GM18867 (cell line): Measurements from ENCODE around the gene HNF1A.
"Not testable (repeated sequence)": the region's sequence is repeated elsewhere in the genome, so short reads cannot be mapped to it uniquely, and the experiment has no call there.

Experiments
- ATAC-seq: cut with Tn5 transposase; IDR thresholded peaks from one replicate; pipeline ENCODE4 v1.9.1; 2021; ENCODE audit warnings: mild to moderate bottlenecking, moderate library complexity; ENCODE audit not compliant: unreplicated experiment

The HNF1A gene, protein sequence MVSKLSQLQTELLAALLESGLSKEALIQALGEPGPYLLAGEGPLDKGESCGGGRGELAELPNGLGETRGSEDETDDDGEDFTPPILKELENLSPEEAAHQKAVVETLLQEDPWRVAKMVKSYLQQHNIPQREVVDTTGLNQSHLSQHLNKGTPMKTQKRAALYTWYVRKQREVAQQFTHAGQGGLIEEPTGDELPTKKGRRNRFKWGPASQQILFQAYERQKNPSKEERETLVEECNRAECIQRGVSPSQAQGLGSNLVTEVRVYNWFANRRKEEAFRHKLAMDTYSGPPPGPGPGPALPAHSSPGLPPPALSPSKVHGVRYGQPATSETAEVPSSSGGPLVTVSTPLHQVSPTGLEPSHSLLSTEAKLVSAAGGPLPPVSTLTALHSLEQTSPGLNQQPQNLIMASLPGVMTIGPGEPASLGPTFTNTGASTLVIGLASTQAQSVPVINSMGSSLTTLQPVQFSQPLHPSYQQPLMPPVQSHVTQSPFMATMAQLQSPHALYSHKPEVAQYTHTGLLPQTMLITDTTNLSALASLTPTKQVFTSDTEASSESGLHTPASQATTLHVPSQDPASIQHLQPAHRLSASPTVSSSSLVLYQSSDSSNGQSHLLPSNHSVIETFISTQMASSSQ

GRCh38 chr12:120978296-120979219 lies at the start of gene HNF1A:
TSS of gene HNF1A (plus strand) at chr12:120978543. CDS start at chr12:120978769, 226 bp downstream.
- ATAC-seq: no peak

DNA sequence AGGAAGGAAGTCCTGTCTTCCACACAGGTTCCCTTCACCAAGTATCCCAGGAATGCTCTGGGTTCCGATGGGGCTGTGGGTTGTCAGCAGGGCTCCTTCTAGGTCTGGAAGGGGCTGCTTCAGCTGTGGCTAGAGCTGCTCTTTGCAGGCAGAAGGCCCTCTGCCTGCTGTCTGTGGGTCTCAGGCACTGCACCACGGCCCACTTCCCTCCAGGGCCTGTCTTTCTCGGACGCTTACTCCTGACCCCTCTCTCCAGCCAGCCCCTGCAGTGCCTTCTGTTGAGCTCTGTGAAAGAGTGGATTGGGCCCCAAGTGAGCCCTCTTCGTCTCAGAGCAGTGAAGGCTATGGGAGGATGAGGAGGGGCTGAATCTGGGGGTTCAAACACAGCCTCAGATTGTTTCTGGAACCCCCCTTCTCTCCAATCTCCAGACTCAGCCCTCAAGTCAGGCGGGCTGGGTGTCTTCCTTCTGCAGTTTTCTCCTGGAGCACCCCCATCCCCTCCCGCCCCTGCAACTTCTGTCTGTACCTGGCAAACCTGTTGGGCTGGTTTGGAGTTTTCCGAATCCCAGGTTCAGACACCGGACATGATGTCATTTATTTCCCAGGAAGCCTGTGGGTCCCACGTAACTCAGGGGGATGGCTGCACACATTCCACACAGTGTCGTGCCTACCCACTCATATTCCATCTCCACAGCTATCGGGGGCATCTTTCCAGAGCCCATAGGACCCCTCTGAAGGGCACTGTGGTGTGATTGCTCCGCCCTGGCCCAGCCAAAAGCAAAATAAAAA lies 49.3 kb upstream of the HNF1A start:
- no peak for ATAC-seq

GRCh38 chr12:120930032-120930431 lies 48.3 kb upstream of the HNF1A start:
- no peak for ATAC-seq

DNA sequence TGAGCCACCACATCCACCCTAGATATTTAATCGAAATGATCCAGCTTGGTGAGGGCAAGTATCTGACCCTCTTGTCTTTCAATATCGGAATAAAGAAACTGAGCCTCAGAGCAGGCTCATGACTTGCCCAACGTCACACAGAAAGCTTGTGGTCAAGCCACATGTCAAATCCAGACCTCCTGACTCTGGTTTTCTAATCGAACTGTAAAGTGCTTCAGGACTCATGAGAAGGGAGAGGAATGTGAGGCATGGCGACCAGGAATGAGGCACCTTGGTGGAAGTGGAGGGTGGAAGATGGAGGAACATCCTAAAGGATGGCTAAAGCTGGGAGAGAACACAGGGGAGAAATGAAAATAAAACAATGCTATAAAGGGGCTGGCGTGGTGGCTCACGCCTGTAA lies 46.3 kb upstream of the HNF1A start:
- no peak for ATAC-seq

DNA sequence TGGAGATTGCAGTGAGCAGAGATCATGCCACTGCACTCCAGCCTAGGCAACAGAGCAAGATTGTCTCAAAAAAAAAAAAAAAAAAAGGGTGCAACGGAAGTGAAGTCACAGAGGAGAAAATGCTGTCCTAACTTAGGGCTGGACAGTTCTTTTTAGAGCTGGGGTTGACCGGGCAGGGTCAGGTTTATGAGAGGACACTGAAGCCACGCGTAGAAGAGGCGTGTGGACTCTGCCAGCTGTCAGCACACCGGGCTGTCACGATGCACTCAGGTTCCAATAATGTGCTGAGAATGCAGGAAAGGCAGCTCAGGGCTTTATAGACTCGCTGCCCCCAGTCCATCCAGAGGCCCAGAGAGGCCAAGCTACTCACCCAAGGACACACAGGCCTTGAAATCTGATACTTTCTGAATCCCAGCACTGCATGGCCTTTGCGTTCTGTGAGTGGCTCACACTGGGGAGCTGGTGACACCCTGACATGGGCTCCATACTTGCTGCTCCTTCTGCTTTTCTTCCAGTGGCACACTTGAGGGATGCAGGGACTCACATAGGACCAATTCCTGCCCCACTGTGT lies 45.3 kb upstream of the HNF1A start:
- no peak for ATAC-seq

GRCh38 chr12:120933786-120934185 lies 44.6 kb upstream of the HNF1A start:
- ATAC-seq: no peak

GRCh38 chr12:120936197-120936596 lies 42.1 kb upstream of the HNF1A start:
- ATAC-seq: no peak

DNA sequence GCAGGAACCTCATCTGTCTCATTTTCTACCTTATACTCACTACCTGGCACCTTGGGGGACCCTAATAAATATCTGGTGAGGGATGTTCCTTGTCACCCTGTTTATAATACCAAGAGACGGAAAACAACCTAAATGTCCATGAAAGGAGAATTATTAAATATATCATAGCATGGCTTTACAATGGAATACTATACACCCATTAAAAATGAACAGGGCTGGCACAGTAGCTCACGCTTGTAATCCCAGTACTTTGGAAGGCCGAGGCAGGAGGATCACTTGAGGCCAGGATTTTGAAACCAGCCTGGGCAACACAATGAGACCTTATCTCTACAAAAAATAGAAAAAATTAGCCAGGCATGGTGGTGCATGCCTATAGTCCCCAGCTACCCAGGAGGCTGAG lies 39.8 kb upstream of the HNF1A start:
- ATAC-seq: no peak

- no peak for ATAC-seq
Observed at GRCh38 chr12:120939523-120939922, 38.8 kb upstream of the HNF1A start.

DNA sequence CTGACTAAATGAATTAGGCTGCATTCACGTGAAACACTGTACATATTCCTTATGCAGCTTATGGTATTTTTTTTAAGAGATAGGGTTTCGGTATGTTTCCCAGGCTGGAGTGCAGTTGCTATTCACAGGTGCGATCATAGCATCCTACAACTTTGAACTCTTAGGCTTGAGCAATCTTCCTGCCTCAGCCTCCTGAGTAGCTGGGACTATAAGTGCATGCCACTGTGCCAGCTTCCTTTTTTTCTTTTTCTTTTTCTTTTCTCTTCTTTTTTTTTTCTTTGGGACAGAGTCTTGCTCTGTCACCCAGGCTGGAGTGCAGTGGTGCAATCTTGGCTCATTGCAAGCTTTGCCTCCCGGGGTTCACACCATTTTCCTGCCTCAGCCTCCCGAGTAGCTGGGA lies 38.3 kb upstream of the HNF1A start:
- no peak for ATAC-seq

GRCh38 chr12:120940799-120941198 lies 37.5 kb upstream of the HNF1A start:
- ATAC-seq: no peak

DNA sequence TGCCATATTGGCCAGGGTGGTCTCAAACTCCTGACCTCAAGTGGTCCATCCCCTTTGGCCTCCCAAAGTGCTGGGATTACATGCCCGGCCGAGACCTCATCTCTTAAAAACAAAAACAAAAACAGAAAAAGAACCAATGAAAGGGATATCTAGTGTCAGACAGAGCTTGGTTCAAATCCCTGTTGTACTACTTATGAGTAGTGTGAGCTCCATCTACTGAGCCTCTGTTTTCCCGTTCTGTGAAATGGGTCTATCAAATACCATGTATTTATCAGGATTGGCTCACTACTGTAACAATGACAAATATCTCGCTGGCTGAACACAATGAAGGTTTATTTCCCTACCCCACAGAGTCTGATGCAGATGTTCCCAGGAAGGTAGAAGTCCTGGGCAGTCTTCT lies 36.9 kb upstream of the HNF1A start:
- ATAC-seq: no peak

GRCh38 chr12:120941846-120942405 lies 36.4 kb upstream of the HNF1A start:
- no peak for ATAC-seq

DNA sequence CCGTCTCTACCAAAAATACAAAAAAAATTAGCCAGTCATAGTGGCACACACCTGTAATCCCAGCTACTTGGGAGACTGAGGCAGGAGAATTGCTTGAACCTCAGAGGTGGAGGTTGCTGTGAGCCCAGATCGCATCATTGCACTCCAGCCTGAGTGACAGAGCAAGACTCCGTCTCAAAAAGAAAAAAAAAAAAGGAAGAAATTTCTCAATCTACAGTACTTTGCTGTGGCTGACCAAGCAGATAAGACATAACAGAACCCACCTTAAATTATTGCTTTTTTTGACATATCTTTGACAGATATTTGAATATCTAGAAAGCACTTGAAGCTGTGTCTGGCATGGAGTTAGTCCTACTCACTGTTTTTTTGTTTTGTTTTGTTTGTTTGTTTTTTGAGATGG lies 34.9 kb upstream of the HNF1A start:
- no peak for ATAC-seq

- ATAC-seq: no peak
Observed at GRCh38 chr12:120944645-120945217, 33.6 kb upstream of the HNF1A start.

GRCh38 chr12:120945516-120945915 lies 32.8 kb upstream of the HNF1A start:
- not testable (repeated sequence) for ATAC-seq

GRCh38 chr12:120950260-120950799 lies 28.0 kb upstream of the HNF1A start:
- not testable (repeated sequence) for ATAC-seq

GRCh38 chr12:120950807-120951206 lies 27.5 kb upstream of the HNF1A start:
- ATAC-seq: no peak

- ATAC-seq: no peak
Observed at GRCh38 chr12:120955232-120955631, 23.1 kb upstream of the HNF1A start.
